IMR-90 (cell line): ENCODE results near the gene WDCP. TPM values are rescaled to one million over a fixed set of nuclear protein-coding genes. Genes with fewer than 3 reads are reported as not detected.

Source experiments
- MAFK ChIP-seq: IDR thresholded peaks from 2 replicates; pipeline ENCODE4 v1.6.1; 2012; ENCODE audit warnings: low read depth, low read length, improper control_type of control experiment
- RAD21 ChIP-seq: IDR thresholded peaks from 2 replicates; pipeline ENCODE4 v1.6.1; 2012; ENCODE audit warnings: low read length, improper control_type of control experiment
- RFX5 ChIP-seq: IDR thresholded peaks from 2 replicates; pipeline ENCODE4 v1.8.0; 2012; ENCODE audit warnings: low read depth, mild to moderate bottlenecking, low read length, moderate library complexity
- polyA plus RNA-seq, 3 experiments: library from polyadenylated mRNA; depleted of rRNA; stranded (reverse); fragments of >200 nt; gene quantifications; 2 replicates each; pipeline ENCODE4 v1.2.3, GENCODE V29; 2012; ENCODE audit warnings: low replicate concordance in 1 of 3
- total RNA-seq: library from RNA; depleted of rRNA; stranded (reverse); fragments of >200 nt; gene quantifications from 2 replicates; pipeline ENCODE4 v1.2.3, GENCODE V29; 2012

The WDCP gene
- total and polyA plus RNA-seq, 2 of the 4 experiments (the other 2 are of a cell fraction), result 6.8 to 18.6 TPM

DNA sequence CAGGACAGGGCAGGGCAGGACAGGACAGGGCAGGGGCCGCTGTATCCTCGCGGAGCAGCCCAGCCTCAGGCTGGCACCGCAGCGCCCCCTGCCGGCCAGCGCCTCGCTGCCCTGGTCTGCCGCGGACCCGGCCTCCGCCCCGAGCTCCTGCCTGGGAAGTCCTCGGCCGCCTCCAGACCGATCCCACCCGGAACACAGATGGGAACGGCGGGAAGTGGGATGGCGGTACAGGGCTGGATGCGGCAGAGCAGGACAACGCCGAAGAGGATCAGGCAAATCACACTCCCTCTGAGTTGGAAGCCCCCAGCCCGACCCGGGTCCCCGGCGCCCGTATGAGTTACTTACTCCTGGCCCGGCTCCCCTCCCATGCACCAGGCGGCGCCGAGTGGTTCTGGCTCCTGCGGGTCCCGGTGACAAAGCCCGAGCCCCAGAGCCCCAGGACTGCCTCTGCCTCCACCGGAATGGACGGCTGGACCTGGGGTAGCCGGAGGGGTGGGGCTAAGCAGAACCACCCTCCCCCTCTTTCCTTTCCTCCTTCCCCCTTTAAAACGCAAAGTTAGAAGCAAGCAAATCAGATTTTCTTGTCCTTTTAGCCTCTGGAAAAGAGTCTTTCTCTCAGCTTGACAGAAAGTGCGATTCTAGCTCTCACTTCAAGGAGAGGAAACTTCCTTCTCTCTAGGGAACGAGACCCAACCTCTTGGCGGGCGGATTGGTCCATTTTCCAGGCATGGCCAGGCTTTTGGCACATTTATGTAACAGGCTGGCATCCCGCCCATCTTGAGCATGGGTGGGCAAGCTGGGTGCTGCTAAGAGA lies 37.4 kb upstream of the WDCP start, which contains the start of gene TP53I3 (continued):
- TF ChIP-seq RAD21, result peak; percentile 79
- TF ChIP-seq RFX5, result no peak
- no peak for TF ChIP-seq MAFK
